22Rv1 (cell line): ENCODE measurements around the gene RBM7.
A peak's percentile ranks its signal among the peaks of the same experiment; 100 is the strongest.

Experiments
- ZFX ChIP-seq: fragments of 450-650 bp; IDR thresholded peaks from 2 replicates; pipeline ENCODE4 v1.6.1; 2017; ENCODE audit warnings: antibody characterized with exemption, borderline replicate concordance
- TF ChIP-seq, protein P1 (sequence below): fragments of 450-650 bp; IDR thresholded peaks from 2 replicates; pipeline ENCODE4 v1.5.1; 2017; ENCODE audit warnings: mild to moderate bottlenecking

DNA sequence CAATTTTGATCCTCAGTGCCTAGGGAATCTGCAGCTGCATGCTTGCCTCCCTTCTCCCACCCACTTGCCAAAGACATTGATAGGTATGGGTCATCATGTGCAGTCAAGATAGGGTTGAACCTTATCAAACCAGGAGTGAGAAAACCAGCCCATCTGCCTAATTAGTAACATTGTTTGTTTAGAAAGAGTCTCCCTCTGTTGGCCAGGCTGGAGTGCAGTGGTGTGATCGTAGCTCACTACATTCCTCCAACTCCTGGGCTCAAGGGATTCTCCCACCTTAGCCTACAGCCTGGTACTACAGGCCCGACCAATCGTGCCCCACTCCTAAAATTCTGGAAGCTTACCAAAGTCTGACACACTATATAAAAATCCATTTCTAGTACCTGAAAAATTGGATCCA lies 4.7 kb upstream of the RBM7 start:
- TF ChIP-seq, protein P1, sequence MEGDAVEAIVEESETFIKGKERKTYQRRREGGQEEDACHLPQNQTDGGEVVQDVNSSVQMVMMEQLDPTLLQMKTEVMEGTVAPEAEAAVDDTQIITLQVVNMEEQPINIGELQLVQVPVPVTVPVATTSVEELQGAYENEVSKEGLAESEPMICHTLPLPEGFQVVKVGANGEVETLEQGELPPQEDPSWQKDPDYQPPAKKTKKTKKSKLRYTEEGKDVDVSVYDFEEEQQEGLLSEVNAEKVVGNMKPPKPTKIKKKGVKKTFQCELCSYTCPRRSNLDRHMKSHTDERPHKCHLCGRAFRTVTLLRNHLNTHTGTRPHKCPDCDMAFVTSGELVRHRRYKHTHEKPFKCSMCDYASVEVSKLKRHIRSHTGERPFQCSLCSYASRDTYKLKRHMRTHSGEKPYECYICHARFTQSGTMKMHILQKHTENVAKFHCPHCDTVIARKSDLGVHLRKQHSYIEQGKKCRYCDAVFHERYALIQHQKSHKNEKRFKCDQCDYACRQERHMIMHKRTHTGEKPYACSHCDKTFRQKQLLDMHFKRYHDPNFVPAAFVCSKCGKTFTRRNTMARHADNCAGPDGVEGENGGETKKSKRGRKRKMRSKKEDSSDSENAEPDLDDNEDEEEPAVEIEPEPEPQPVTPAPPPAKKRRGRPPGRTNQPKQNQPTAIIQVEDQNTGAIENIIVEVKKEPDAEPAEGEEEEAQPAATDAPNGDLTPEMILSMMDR: peak; percentile 39
- TF ChIP-seq ZFX: no peak
